Right atrium auricular region (tissue), 2 donors: ENCODE data around the gene TOMM7. TPM values are rescaled to one million over a fixed set of nuclear protein-coding genes. Genes with fewer than 3 reads are reported as not detected.
A peak's percentile ranks its signal among the peaks of the same experiment; 100 is the strongest.

Source experiments
- DNase-seq: peaks from one replicate; pipeline ENCODE4 v3.0.0-alpha.2; 2019; ENCODE audit warnings: low spot score
- H3K27ac ChIP-seq, 2 donors: fragments of 200-600 bp; sonication (generic); 1 replicate in 1 of 2; 2 replicates in 1 of 2; pipeline ENCODE4 v1.5.1; 2016 to 2019
- H3K27me3 ChIP-seq, 2 donors: fragments of 200-600 bp; sonication (generic); one replicate each; pipeline versions ENCODE4 v1.5.1 to v1.6.0; 2017 to 2019
- H3K36me3 ChIP-seq: fragments of 200-600 bp; sonication (generic); one replicate; pipeline ENCODE4 v1.5.1; 2016
- H3K4me1 ChIP-seq, 2 donors: fragments of 200-600 bp; sonication (generic); one replicate each; pipeline versions ENCODE4 v1.5.1 to v1.6.0; 2017 to 2019
- H3K4me3 ChIP-seq, 2 donors: fragments of 200-600 bp; sonication (generic); 1 replicate in 1 of 2; 2 replicates in 1 of 2; pipeline ENCODE4 v1.5.1; 2017 to 2019; ENCODE audit warnings: mild to moderate bottlenecking in 1 of 2, moderate library complexity in 1 of 2
- H3K9me3 ChIP-seq, 2 donors: fragments of 200-600 bp; sonication (generic); one replicate each; pipeline ENCODE4 v1.5.1; 2019
- CTCF ChIP-seq, 2 donors: fragments of 200-600 bp; sonication (generic); IDR thresholded peaks; one replicate each; pipeline ENCODE4 v1.5.1; 2019; ENCODE audit warnings: antibody characterized with exemption in 2 of 2
- total RNA-seq, 2 donors: library from RNA; depleted of rRNA; stranded (reverse); fragments of >200 nt; gene quantifications; one replicate each; pipeline ENCODE4 v1.1.0, GENCODE V29; 2016

The TOMM7 gene
- total RNA-seq, 2 donors from 2014 or later: 101 to 188 TPM

GRCh38 chr7:22861576-22861975 lies 38.9 kb upstream of the TOMM7 start:
- Histone ChIP-seq H3K9me3 (no peaks in the 10 kb centered on the region), H3K27me3 (no peaks in the 10 kb centered on the region), H3K27ac (no peak overlapping the region), H3K36me3 (peaks cover 33% of the 10 kb centered on the region), H3K4me3 (no peak overlapping the region), H3K4me1 (peaks cover 0 to 14% of the 10 kb centered on the region in 2 donors)
- TF ChIP-seq CTCF (IDR thresholded peaks at IDR 0.05): no peak
- DNase-seq: no peak

- H3K9me3 ChIP-seq: no peaks in the 10 kb centered on the region
- H3K36me3 ChIP-seq: peaks cover 35% of the 10 kb centered on the region
- H3K4me3 ChIP-seq: no peak overlapping the region
- no peak for DNase-seq
- TF ChIP-seq CTCF (IDR thresholded peaks at IDR 0.05): peak in 1 of 2 donors; percentile 61
- no peaks in the 10 kb centered on the region for H3K27me3 ChIP-seq
- H3K4me1 ChIP-seq: peaks cover 0 to 16% of the 10 kb centered on the region in 2 donors
- H3K27ac ChIP-seq: peak overlapping the region; percentile 44 to 67
Observed at GRCh38 chr7:22860784-22861482, 38.3 kb upstream of the TOMM7 start.

- Histone ChIP-seq H3K9me3 (no peaks in the 10 kb centered on the region), H3K4me3 (no peak overlapping the region), H3K4me1 (peaks cover 0 to 22% of the 10 kb centered on the region in 2 donors), H3K27me3 (no peaks in the 10 kb centered on the region), H3K27ac (peak overlapping the region; percentile 44 to 67), H3K36me3 (peaks cover 35% of the 10 kb centered on the region)
- no peak for TF ChIP-seq CTCF (IDR thresholded peaks at IDR 0.05)
- no peak for DNase-seq
Observed at GRCh38 chr7:22860337-22860736, 37.7 kb upstream of the TOMM7 start.

- DNase-seq: no peak
- Histone ChIP-seq H3K4me3 (no peak overlapping the region), H3K36me3 (peaks cover 35% of the 10 kb centered on the region), H3K27ac (peak overlapping the region; percentile 44 to 67), H3K27me3 (no peaks in the 10 kb centered on the region), H3K4me1 (peaks cover 0 to 26% of the 10 kb centered on the region in 2 donors), H3K9me3 (no peaks in the 10 kb centered on the region)
- TF ChIP-seq CTCF (IDR thresholded peaks at IDR 0.05): no peak
Observed at GRCh38 chr7:22859641-22860290, 37.1 kb upstream of the TOMM7 start.

- Histone ChIP-seq H3K9me3 (no peaks in the 10 kb centered on the region), H3K4me1 (peaks cover 0 to 26% of the 10 kb centered on the region in 2 donors), H3K36me3 (peaks cover 35% of the 10 kb centered on the region), H3K4me3 (no peak overlapping the region), H3K27ac (peak overlapping the region; percentile 44 to 67), H3K27me3 (no peaks in the 10 kb centered on the region)
- DNase-seq: no peak
- no peak for TF ChIP-seq CTCF (IDR thresholded peaks at IDR 0.05)
Observed at GRCh38 chr7:22858640-22859561, 36.3 kb upstream of the TOMM7 start.
